Astrocyte (in vitro differentiated cells and primary cell): ENCODE data around the gene ARIH1. TPM values are rescaled to one million over a fixed set of nuclear protein-coding genes. Genes with fewer than 3 reads are reported as not detected.

Experiments
- DNase-seq: peaks from one replicate; pipeline ENCODE4 v3.0.0-alpha.2; 2010; ENCODE audit warnings: low read depth
- FAIRE-seq: peaks from 2 replicates; lab custom pipeline; 2011; peaks lifted over from hg19 to GRCh38; lab: Jason Lieb, UNC
- H2AFZ ChIP-seq: 2 replicates; pipeline ENCODE4 v1.6.0; 2012; ENCODE audit warnings: low read depth, low read length, inconsistent platforms
- H3K27ac ChIP-seq: 2 replicates; pipeline ENCODE4 v1.5.1; 2011; ENCODE audit warnings: low read depth, low read length, inconsistent platforms
- H3K27me3 ChIP-seq: 2 replicates; pipeline ENCODE4 v1.6.0; 2011; ENCODE audit warnings: low read length, inconsistent platforms; ENCODE audit not compliant: insufficient read depth
- H3K36me3 ChIP-seq: 2 replicates; pipeline ENCODE4 v1.5.1; 2011; ENCODE audit warnings: low read length, inconsistent platforms; ENCODE audit not compliant: insufficient read depth
- H3K4me1 ChIP-seq: 2 replicates; pipeline ENCODE4 v1.5.1; 2011; ENCODE audit warnings: low read length, inconsistent platforms; ENCODE audit not compliant: insufficient read depth
- H3K4me2 ChIP-seq: 2 replicates; pipeline ENCODE4 v1.6.0; 2012; ENCODE audit warnings: low read length, inconsistent platforms
- H3K4me3 ChIP-seq: 2 replicates; pipeline ENCODE4 v1.5.1; 2011; ENCODE audit warnings: low read depth, mild to moderate bottlenecking, low read length, inconsistent platforms; ENCODE audit not compliant: insufficient read depth
- H3K79me2 ChIP-seq: 2 replicates; pipeline ENCODE4 v1.6.0; 2012; ENCODE audit warnings: mild to moderate bottlenecking, low read length, inconsistent platforms; ENCODE audit not compliant: insufficient read depth
- H3K9ac ChIP-seq: 2 replicates; pipeline ENCODE4 v1.6.0; 2012; ENCODE audit warnings: mild to moderate bottlenecking, low read length, inconsistent platforms
- H3K9me3 ChIP-seq: 2 replicates; pipeline ENCODE4 v1.5.1; 2012; ENCODE audit warnings: low read depth, mild to moderate bottlenecking, low read length, inconsistent platforms; ENCODE audit not compliant: insufficient read depth
- H4K20me1 ChIP-seq: 2 replicates; pipeline ENCODE4 v1.6.0; 2012; ENCODE audit warnings: low read length, inconsistent platforms; ENCODE audit not compliant: insufficient read depth
- H3K27ac Mint-ChIP-seq: one replicate; pipeline ENCODE4 v1.8.0; 2021; ENCODE audit warnings: mild to moderate bottlenecking, mixed read lengths; ENCODE audit not compliant: unreplicated experiment
- H3K27me3 Mint-ChIP-seq: one replicate; pipeline ENCODE4 v1.8.0; 2021; ENCODE audit warnings: low read depth, mixed read lengths; ENCODE audit not compliant: unreplicated experiment
- H3K36me3 Mint-ChIP-seq: one replicate; pipeline ENCODE4 v1.8.0; 2021; ENCODE audit warnings: low read depth, mixed read lengths; ENCODE audit not compliant: unreplicated experiment
- H3K4me1 Mint-ChIP-seq: one replicate; pipeline ENCODE4 v1.8.0; 2021; ENCODE audit warnings: low read depth, mixed read lengths; ENCODE audit not compliant: unreplicated experiment
- H3K4me3 Mint-ChIP-seq: one replicate; pipeline ENCODE4 v1.8.0; 2021; ENCODE audit warnings: mild to moderate bottlenecking, moderate library complexity, mixed read lengths; ENCODE audit not compliant: unreplicated experiment
- H3K9me3 Mint-ChIP-seq: one replicate; pipeline ENCODE4 v1.8.0; 2021; ENCODE audit warnings: mild to moderate bottlenecking, mixed read lengths; ENCODE audit not compliant: unreplicated experiment
- CTCF ChIP-seq: IDR thresholded peaks from 2 replicates; pipeline ENCODE4 v1.5.1; 2011; ENCODE audit warnings: low read depth, mild to moderate bottlenecking, inconsistent platforms, low read length, moderate library complexity; ENCODE audit not compliant: insufficient read depth
- EZH2 ChIP-seq: IDR thresholded peaks from 2 replicates; pipeline ENCODE4 v1.6.1; 2012; ENCODE audit warnings: mild to moderate bottlenecking, low read length, inconsistent platforms; ENCODE audit not compliant: insufficient read depth
- total RNA-seq: library from RNA; stranded (reverse); gene quantifications from 2 replicates; pipeline ENCODE4 v1.2.1, GENCODE V29; 2021

ARIH1 gene
- total RNA-seq, 1 donor from 2014 or later, result 212 TPM

- DNase-seq (no peak), FAIRE-seq (no peak)
- no peak overlapping the region for H3K27ac Mint-ChIP-seq
- no peak overlapping the region for H3K4me3 ChIP-seq
- no peaks in the 10 kb centered on the region for H3K36me3 ChIP-seq
- no peaks in the 10 kb centered on the region for H3K9me3 Mint-ChIP-seq
- H3K36me3 Mint-ChIP-seq, result no peaks in the 10 kb centered on the region
- peaks cover 5% of the 10 kb centered on the region for H3K4me1 ChIP-seq
- H3K4me1 Mint-ChIP-seq, result peaks cover 61% of the 10 kb centered on the region
- H3K9ac ChIP-seq, result no peak overlapping the region
- no peaks in the 10 kb centered on the region for H3K27me3 ChIP-seq
- TF ChIP-seq EZH2, result no peak
- TF ChIP-seq CTCF, result no peak
- H3K4me3 Mint-ChIP-seq, result no peak overlapping the region
- H3K79me2 ChIP-seq, result peaks cover 100% of the 10 kb centered on the region
- no peaks in the 10 kb centered on the region for H3K27me3 Mint-ChIP-seq
- H2AFZ ChIP-seq, result no peak overlapping the region
- H4K20me1 ChIP-seq, result peaks cover 93% of the 10 kb centered on the region
- no peak overlapping the region for H3K4me2 ChIP-seq
- no peak overlapping the region for H3K27ac ChIP-seq
- H3K9me3 ChIP-seq, result no peaks in the 10 kb centered on the region
These were observed 18.6 kb downstream of the ARIH1 start for GRCh38 chr15:72492733-72493132.

- Histone ChIP-seq H3K4me2 (no peak overlapping the region), H3K27me3 (no peaks in the 10 kb centered on the region), H3K4me1 (peaks cover 4% of the 10 kb centered on the region), H3K79me2 (peaks cover 100% of the 10 kb centered on the region), H2AFZ (no peak overlapping the region), H3K9ac (no peak overlapping the region), H3K4me3 (no peak overlapping the region), H3K27ac (no peak overlapping the region), H3K36me3 (no peaks in the 10 kb centered on the region), H3K9me3 (no peaks in the 10 kb centered on the region), H4K20me1 (peaks cover 93% of the 10 kb centered on the region)
- Mint-ChIP-seq H3K4me1 (peaks cover 57% of the 10 kb centered on the region), H3K27ac (no peak overlapping the region), H3K4me3 (no peak overlapping the region), H3K9me3 (no peaks in the 10 kb centered on the region), H3K36me3 (no peaks in the 10 kb centered on the region), H3K27me3 (no peaks in the 10 kb centered on the region)
- DNase-seq (no peak), FAIRE-seq (no peak)
- TF ChIP-seq EZH2 (no peak), CTCF (no peak)
These were observed 19.1 kb downstream of the ARIH1 start for GRCh38 chr15:72493220-72493619.

GRCh38 chr15:72495007-72495406 lies 20.9 kb downstream of the ARIH1 start:
- Histone ChIP-seq H3K9me3 (no peaks in the 10 kb centered on the region), H2AFZ (no peak overlapping the region), H3K4me1 (peaks cover 4% of the 10 kb centered on the region), H3K36me3 (no peaks in the 10 kb centered on the region), H3K79me2 (peaks cover 100% of the 10 kb centered on the region), H3K27me3 (no peaks in the 10 kb centered on the region), H3K4me2 (no peak overlapping the region), H4K20me1 (peaks cover 90% of the 10 kb centered on the region), H3K27ac (no peak overlapping the region), H3K9ac (no peak overlapping the region), H3K4me3 (no peak overlapping the region)
- DNase-seq (no peak), FAIRE-seq (no peak)
- TF ChIP-seq EZH2 (no peak), CTCF (no peak)
- H3K4me3 Mint-ChIP-seq, result no peak overlapping the region
- peak overlapping the region; percentile 75 for H3K27ac Mint-ChIP-seq
- H3K27me3 Mint-ChIP-seq, result no peaks in the 10 kb centered on the region
- H3K4me1 Mint-ChIP-seq, result peaks cover 47% of the 10 kb centered on the region
- no peaks in the 10 kb centered on the region for H3K9me3 Mint-ChIP-seq
- H3K36me3 Mint-ChIP-seq, result peaks cover 3% of the 10 kb centered on the region
